ENCODE data around the gene OPHN1.

- TF ChIP-seq CTCF (IDR thresholded peaks at IDR 0.05) (no peak), POLR2A (IDR thresholded peaks at IDR 0.05; ENCODE audit: low read depth) (no peak)
These were observed 269.9 kb downstream of the OPHN1 start for GRCh38 chrX:68163441-68163840.
